NCI-H1092 (cell line): ENCODE data around the gene SLU7.

Source experiments
- DNase-seq: peaks from one replicate; lab custom pipeline; 2025; lab: John Stamatoyannopoulos, UW

SLU7 gene

GRCh38 chr5:160419458-160420330, 813 bp upstream of the SLU7 start:
- DNase-seq = no peak

GRCh38 chr5:160399402-160400353, 19.2 kb downstream of the SLU7 start, which contains the start of gene FAM200C:
Gene FAM200C (minus strand): TSS chr5:160400054. CDS start chr5:160395490, 4,564 bp downstream.
- DNase-seq = peak; percentile 80

- no peak for DNase-seq
These were observed 20.1 kb downstream of the SLU7 start for GRCh38 chr5:160398806-160399205.

GRCh38 chr5:160397492-160397891, 21.4 kb downstream of the SLU7 start:
- DNase-seq = no peak

GRCh38 chr5:160395111-160395510, 23.8 kb downstream of the SLU7 start:
- no peak for DNase-seq

GRCh38 chr5:160390787-160391696, 27.8 kb downstream of the SLU7 start:
- no peak for DNase-seq

GRCh38 chr5:160387445-160387844, 31.4 kb downstream of the SLU7 start:
- no peak for DNase-seq

GRCh38 chr5:160385496-160385895, 33.4 kb downstream of the SLU7 start:
- DNase-seq = no peak

GRCh38 chr5:160384681-160385080, 34.2 kb downstream of the SLU7 start:
- DNase-seq = no peak

- no peak for DNase-seq
These were observed 36.5 kb downstream of the SLU7 start for GRCh38 chr5:160382346-160382745.

GRCh38 chr5:160380041-160380440, 38.8 kb downstream of the SLU7 start:
- no peak for DNase-seq

GRCh38 chr5:160379511-160379910, 39.4 kb downstream of the SLU7 start:
- no peak for DNase-seq

- DNase-seq = no peak
These were observed 40.6 kb downstream of the SLU7 start for GRCh38 chr5:160378330-160378729.

GRCh38 chr5:160377651-160378050, 41.2 kb downstream of the SLU7 start:
- no peak for DNase-seq

- no peak for DNase-seq
These were observed 42.5 kb downstream of the SLU7 start for GRCh38 chr5:160376416-160376815.

GRCh38 chr5:160375701-160376100, 43.2 kb downstream of the SLU7 start:
- DNase-seq = no peak

- DNase-seq = no peak
These were observed 43.7 kb downstream of the SLU7 start for GRCh38 chr5:160375166-160375565.

GRCh38 chr5:160371294-160371693, 47.6 kb downstream of the SLU7 start:
- DNase-seq = no peak

GRCh38 chr5:160370713-160371034, 48.2 kb downstream of the SLU7 start:
- no peak for DNase-seq

- DNase-seq = no peak
These were observed 48.7 kb downstream of the SLU7 start, which contains the start of gene C1QTNF2 for GRCh38 chr5:160369990-160370712. Gene C1QTNF2 (minus strand): TSS chr5:160370626. CDS start chr5:160355011, 15,615 bp downstream.

- no peak for DNase-seq
These were observed 51.0 kb downstream of the SLU7 start for GRCh38 chr5:160367885-160368284.
